Measurements from ENCODE around the gene NSMCE1.

Gene NSMCE1, protein sequence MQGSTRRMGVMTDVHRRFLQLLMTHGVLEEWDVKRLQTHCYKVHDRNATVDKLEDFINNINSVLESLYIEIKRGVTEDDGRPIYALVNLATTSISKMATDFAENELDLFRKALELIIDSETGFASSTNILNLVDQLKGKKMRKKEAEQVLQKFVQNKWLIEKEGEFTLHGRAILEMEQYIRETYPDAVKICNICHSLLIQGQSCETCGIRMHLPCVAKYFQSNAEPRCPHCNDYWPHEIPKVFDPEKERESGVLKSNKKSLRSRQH

DNA sequence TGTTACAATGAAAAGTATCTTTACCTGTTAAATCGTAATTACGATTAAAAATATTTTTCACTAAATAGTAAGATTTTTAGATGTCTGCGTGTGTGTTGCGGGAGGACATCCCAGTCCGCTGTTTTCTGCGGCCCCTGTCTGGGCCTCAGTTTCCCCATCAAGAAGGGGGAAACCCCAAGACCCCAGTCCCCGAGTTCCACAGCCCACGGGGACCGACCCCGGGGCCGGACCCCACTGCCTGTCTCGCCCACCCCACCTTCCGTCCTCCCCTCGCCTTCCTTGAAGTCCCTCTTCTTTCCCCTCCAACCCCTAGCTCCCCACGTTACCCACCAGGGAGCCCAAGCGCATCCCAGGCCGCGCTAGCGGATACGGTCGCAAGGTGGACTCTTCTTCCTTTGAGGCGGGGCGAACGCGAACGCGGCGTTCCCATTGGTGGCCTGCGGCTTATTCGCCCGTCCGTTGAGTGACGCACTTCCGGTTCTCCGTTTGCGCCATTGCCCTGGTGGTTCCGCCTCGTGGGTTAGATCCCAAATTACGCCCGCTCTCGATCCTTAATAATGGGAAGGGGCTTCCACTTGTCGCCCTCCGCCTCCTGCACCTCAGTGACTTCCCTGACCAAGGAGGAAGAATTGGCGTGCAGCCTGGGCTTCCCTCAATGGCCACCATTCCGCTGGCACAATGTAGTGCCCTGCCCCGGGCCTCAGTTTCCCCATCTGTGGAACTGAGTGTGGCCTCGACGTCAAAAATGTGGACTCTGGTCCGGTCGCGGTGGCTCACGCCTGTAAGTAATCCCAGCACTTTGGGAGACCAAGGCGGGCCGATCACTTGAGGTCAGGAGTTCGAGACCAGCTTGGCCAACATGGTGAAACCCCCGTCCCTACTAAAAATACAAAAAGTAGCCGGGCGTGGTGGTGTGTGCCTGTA is at the start of gene NSMCE1:
TSS of gene NSMCE1 (minus strand) at position 397 of the 924 bp plus-strand sequence. CDS start 11,202 bp downstream, outside the sequence.
- peak; percentile 93 for DNase-seq

DNA sequence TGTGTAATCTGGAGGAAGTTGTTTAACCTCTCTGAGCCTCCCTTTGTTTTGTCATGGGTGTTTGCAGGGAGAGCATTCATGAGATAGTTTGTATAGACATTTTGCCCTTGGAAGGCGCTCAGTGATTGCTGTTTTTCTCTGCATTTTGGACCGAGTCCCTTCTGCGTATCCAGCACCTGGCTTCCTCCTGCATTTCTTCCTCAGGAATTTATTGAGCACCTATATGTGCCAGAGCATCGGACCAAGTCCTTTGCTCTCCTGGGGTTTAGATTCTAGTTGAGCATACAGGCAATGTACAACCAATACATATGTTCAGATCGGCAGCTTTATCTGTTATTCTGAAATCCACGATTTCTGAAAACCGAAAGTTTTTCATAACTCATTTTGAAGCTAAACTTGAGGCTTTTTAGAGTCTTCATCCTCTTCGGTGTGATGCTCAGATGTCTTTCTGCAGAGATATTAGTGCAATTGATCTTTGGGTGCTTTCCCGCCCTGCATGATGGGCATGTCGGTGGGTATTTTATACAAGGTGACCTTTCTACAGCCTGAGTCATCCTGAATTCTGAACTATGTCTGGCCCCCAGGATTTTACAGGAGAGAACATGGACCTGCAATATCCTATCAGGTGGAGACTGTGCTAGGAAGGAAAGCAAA is 49.3 kb upstream of the NSMCE1 start:
- DNase-seq: no peak

DNA sequence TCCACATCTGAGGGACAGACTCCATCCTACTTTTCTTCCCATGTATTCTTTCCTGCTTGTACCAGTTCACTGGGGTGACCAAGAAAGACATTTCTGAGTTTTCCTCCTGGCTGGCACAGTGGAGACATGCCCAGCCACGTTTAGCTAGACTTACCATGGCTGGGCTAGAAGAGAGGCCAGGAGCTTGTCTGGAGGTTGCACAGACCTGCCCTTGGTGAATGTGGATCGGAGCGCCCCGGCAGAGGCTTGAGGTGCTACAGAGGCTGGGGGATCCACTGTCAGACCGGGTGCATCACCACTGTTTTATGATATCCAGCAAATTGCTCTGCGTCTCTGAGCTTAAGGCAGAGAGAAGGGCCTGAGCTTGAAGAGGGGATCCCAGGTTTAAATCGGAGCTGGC is 48.7 kb upstream of the NSMCE1 start:
- DNase-seq: no peak

DNA sequence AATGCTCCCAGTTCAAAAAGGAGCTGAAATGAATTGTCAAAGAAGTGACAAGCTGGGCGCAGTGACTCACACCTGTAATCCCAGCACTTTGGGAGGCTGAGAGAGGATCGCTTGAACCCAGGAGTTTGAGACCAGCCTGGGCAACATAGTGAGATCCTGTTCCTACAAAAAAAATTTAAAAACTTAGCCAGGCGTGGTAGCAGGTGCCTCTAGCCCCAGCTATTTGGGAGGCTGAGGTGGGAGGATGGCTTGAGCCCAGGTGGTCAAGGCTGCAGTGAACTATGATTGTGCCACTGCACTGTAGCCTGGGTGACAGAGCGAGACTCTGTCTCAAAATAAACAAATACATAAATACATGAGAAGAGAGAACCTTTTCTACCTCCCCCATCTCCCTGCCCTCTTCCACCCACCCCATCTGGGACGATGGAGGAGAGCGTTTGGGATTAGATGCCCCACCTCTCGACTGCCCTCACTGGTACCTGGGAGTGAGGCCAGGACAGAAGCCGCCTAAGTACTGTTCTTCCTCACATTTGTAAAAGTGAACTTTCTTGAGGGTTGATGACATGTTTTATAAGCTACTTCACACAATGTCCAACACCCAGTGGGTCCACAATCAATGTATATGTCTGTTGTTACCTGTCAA is 47.6 kb upstream of the NSMCE1 start:
- no peak for DNase-seq

DNA sequence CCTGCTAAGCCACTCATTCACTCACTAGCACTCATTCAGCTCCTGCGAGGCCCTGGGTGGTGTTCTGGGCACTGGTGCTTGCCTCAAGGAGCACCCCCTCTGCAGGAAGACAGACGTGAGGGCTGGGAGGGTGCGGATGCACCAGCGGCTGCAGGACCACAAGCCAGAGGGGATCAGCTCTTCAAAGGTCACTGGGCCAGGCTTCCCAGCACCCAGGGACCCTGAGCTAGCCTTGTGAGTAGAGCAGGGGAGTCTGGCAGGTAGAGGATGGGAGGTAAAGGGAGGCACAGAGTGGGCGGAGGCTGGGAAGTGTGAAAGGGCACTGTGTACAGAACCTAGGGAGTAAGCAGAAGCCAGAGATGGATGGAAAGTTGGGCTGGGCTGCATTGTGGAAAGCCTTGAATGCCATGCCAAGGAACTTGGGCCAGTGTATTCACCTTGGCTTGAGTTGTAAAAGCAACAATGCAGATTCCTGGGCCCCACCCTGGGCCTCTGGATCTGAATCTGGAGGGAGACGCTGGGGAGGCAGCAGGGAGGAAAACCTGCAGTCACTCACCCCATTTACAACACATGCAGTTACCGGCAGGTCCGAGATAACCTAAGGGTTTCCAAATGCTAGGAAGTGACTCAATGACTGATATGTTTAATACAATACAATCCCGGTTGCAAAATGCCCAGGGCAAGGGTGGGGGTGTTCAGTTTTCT is 46.9 kb upstream of the NSMCE1 start:
- no peak for DNase-seq

DNA sequence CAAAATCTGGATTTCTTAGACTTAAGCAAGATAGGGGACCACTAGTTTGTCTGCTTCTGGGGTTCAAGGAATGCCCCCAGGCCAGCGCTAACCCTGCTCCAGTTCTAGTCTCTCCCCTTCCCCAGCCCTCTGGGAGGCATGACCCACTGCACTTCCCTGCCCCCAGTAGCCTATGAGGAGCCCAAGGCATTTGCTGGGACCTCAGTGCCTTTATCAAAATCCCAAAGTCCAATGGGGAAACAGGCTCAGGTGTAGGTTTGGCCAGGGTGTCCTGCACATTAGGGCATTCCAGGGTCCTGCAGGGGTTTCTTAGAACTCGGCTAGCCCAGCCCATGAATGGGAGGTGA is 46.4 kb upstream of the NSMCE1 start:
- no peak for DNase-seq

DNA sequence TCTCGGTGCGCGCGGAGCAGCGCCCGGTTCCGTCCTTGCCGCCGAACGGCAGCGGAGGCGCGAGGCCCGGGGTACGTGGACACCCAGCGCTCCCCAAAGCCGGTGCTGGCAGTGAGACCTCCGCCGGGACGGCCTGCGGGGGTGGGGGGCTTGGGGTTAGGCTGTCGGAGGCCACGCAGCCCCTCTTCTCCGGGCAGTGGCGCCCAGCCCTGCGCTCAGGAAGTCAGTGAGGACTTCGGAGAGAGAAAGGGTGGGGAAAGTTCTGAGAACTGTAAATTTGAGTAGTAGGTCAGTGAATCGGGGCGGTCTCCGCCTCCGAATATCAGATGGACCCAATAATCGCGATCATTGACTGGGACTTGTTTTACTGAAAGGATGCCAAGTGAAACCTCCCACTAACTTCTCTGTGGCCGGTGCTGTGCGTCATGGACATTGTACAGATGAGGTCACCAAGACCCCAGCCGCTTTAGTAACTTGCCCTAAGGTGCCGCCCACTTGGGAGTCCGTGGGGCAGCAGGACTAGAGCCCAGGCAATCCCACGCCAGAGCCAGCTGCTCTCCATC is 45.7 kb upstream of the NSMCE1 start:
- DNase-seq: no peak

DNA sequence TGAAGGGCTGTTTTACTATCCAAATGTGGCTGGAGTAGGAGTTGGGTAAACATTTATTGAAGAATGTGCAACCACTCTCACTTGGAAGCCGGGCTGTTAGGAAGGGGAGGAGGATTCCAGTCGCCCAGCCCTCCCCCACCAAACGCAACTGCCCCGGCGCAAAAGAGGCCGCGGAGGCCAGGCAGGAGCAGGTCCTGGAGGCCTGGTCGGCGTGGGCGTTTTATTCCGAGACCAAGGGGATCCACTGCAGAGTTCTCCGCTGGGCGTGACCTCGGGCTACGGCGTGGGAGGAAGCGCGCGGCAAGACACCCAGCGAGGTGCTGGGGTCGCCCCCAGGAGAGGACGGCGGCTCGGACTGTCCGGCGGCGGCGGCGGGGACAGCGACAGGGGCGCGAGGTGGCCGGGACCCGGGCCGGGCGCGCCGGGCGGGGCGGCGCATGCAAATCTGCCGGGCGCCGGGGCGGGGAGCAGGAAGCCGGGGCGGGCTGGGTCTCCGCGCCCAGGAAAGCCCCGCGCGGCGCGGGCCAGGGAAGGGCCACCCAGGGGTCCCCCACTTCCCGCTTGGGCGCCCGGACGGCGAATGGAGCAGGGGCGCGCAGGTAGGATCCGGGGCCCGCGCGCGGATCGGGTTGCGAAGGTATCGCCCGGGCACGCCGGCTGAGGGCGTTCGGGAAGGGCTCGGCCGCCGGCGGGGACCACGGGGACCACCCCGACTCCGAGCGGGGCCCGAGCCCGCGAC is 45.0 kb upstream of the NSMCE1 start, which contains the start of gene IL4R:
TSS of gene IL4R (plus strand) at position 553 of the 739 bp plus-strand sequence. CDS start 26,230 bp downstream, outside the sequence.
- DNase-seq: no peak

DNA sequence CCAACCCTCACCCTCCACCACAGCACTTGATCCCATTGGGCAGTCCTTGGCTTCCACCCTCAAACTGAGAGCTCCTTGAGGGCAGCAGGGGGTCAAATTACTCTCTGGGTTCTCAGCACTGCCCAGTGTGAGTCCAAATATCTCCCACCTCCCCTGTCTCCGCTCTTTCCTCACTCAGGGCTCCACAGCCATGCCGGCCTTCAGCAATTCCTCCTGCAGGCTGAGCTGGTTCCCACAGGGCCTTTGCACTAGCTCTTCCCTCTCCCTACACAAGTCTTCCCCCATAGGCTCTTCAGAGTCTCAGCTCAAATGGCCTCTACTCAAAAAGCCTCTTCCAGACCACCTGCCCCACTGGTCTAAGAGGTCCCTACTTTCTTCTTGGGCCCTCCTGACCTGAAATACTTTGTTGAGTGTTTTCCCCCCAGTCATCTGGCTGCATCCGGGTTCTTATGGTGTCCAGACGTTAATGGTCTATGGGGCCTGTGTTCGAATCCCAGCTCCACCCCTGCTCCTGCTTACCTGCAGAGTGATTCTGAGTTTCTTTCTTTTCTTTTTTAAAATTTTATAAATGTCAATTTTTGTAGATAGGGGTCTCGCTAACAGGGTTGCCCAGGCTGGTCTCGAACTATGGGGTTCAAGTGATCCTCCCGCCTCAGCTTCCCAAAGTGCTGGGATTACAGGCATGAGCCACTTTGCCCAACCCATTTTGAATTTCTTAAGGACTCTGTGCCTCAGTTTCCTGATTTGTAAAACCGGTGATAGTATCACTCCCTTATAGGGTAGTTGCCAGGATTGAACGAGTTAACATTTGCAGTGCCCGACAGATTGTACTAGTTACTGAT is 44.2 kb upstream of the NSMCE1 start:
- no peak for DNase-seq

DNA sequence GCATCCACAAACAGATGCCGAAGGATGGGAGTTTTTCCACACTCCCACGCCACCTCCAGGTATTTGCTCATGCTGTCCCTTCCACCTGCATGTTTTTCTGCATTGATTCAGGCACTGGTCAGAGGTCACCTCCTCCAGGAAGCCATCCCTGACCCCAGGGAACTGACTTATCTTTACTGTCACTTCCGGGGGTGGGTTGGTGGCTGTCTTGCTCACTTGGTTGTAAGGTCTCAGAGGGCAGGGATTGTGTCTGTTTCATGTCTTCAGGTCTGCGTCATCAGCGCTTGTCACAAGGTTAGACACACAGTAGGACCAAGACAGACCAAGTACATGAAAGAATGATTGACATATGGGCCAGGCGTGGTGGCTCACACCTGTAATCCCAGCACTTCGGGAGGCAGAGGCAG is 43.3 kb upstream of the NSMCE1 start:
- no peak for DNase-seq

DNA sequence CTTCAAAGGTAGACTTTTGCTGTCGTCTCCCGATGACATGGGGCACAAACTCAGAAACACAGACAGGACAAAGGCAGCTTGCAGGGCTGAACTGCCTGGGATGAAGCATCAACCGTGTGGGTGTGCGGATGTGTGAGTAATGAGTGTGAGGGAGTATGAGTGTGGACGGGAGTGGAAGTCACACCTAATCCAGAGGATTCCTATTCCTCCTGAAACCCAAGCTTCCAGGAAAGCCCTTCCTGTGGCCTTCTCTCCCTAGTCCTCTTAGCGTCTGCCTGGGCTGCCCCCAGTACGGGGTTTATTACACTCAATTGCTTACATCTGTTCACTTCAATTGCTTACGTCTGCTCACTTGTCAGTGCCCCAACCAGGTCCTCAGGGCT is 42.9 kb upstream of the NSMCE1 start:
- no peak for DNase-seq

DNA sequence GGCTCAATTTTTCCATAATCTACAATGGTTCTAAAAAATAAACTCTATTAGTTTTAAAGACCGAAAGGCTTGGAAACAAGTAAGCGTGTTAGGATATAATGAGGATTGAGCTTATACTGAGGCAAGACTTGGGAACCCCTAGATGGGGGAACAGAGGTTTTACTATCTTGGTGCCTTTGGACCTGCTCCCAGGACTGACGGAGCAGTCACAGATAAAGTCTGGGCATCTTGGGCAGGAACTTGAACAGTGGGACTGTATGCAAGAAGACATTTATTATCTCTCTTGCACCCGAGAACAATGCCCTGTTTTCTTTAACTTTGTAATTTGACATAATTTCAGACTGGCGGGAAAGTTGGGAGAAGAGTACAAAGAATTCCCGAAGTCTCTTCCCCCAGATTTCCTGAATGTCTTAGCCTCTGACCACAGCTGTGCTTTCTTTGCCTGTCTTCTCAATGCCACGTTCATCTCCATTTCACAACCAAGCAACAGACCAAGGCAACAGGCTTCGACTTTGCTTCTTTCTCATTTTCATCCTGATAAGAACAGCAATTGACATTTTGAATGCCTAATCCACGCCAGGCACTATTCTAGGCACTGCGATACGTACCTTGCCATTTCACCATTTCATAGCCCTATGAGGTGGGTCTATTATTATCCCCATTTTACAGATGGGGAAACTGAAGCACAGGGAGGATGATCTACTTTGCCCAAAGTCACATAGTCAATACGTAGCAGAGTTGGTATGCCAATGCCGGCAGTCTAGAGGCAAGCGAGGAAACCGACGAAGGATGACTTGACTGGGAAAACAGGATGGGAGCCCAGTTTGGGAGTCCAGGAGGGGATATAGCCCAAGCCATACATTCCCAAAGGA is 42.2 kb upstream of the NSMCE1 start:
- no peak for DNase-seq

DNA sequence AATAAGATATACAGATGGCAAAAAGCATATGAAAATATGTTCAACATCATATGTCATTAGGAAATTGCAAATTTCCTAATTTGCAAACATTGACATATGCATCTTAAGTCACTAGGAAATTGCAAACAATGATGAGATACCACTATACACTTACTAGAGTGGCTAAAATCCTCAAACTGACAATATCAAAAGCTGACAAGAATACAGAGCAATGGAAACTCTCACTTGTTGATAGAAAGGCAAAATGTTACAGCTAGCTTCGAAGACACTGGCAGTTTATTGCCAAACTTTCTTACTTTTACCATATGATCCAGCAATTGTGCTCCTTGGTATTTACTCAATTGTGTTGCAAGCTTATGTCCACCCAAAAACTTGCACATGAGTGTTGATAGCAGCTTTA is 40.2 kb upstream of the NSMCE1 start:
- DNase-seq: no peak

DNA sequence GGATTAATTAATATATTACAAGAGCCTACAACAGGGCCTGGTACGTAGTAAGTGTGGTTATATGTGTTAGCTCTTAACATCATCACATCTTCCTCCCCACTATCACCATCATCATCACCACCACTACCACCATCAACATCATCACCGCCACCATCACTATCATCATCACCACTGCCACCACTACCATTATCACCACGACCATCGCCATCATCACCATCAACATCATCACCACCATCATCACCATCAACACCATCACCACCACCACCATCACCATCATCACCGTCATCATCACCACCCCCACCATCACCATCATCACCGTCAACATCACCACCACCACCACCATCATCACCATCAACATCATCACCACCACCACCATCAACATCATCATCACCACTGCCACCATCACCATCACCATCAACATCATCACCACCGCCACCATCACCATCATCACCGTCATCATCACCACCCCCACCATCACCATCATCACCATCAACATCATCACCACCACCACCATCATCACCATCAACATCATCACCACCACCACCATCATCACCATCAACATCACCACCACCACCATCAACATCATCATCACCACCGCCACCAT is 37.4 kb upstream of the NSMCE1 start:
- no peak for DNase-seq

DNA sequence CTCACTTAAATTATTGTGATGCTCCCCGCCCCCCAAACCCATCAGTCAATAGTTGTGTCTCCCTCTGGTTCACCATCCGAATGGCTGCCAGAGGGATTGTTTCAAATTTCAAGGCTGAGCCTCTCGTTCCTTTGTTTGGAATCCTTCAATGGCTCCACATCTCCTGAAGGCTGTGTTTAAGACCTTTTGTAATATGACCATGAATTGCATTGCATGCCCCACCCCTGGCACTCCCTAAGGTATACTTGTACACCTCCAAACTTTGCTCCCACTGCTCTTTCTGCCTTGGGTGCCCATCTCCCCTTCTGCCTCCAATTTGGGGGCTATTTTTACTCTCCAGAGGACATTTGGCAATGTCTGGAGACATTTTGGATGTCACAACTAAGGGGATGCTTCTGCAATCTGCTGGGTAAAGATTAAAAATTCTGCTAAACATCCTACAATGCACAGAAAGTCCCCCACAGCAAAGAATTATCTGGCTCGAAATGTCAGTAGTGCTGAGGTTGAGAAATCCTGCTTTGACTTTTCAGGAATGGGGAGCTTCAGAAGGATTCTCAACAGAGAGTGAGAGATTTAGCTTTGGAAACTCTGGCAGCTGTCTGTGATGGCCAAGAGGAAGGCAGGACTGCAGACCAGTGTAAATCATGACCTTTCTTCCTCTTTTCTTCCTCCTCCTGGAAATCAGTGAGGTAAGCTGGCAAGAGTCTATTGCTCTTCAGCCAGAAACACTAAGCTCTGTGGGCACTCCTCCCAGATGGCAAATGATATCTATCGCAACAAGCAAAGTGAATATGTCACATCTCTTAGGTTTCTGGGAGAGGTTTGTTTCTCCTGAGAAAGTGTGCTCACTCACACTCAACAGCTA is 36.5 kb upstream of the NSMCE1 start:
- no peak for DNase-seq

DNA sequence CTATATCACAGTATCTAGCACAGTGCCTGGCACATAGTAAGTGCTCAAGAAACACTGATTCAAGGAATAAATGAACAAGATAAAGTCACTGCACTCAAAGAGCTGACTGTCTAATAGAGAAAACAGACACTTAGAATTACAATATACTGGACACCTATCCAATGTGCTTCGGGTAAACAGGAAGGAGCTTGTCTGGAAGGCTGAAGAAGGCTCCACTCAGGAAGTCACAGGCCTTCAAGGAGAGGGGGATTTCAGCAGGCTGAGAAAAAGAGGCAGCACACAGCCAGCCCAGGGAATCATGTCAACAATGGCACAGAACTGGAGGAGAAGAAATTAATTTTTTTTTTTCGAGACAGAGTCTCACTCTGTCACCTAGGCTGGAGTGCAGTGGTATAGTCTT is 35.5 kb upstream of the NSMCE1 start:
- no peak for DNase-seq

DNA sequence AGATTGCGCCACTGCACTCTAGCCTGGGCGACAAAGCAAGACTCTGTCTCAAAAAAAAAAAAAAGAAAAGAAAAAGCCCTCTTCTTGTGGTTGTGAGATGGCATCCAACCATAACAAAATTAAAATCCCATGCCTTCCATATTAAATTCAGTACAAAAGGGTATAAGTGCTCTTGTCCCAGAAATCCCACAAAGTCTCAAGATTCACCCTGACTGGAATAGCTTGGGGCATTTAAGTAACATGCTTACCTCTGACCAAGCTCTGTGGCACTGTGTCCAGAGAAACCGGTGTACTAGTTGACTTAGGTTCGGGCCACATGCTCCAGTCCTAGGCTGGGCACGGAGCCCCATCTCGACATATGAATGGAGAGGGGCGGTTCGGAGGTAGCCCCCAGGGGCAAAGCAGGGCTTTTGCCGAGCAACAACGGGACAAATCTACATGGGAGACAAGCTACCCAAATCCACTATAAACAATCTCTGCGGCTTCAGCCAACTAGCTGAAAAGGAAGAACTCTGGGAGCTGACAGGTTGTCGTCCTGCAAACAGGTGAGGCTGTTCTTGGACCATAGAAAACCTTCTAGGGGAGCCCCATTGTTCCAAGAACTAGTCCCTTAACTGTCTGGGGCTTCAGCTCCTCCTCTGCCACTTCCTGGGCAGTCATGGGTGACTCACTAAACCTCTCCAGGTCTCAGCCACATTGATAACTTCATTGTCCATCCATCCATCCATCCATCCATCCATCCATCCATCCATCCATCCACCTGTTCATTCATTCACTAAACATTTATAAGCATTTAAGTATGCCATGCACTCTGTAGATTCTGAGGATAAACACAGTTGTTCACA is 34.9 kb upstream of the NSMCE1 start:
- DNase-seq: no peak
